IMR-90 (cell line): ENCODE measurements around the gene A4GALT. TPM values are rescaled to one million over a fixed set of nuclear protein-coding genes. Genes with fewer than 3 reads are reported as not detected.

Experiments used
- ATAC-seq: fragments of 200-7000 bp; cut with Tn5 transposase; 2 replicates; pipeline ENCODE4 v1.9.1; 2020; ENCODE audit warnings: low read depth, mild to moderate bottlenecking, moderate library complexity
- BruUV-seq: library from RNA; stranded (reverse); fragments of 400-500 nt; replicated peaks from 2 replicates; lab custom pipeline; 2021; lab: Mats Ljungman, UMichigan
- CTCF ChIA-PET: fragments of 300-600 bp; formaldehyde crosslinking; extraction: SDS; loops from one replicate; lab custom pipeline; 2021; ENCODE audit warnings: antibody characterized with exemption; lab: Yijun Ruan, JAX
- POLR2A ChIA-PET: fragments of 300-600 bp; sonication (Branson Sonifier 250); formaldehyde crosslinking; loops from one replicate; lab custom pipeline; 2022; ENCODE audit warnings: antibody characterized with exemption; ENCODE audit not compliant: unreplicated experiment; lab: Charles Lee
- DNase-seq: peaks from one replicate; pipeline ENCODE4 v3.0.0; 2013
- H2AFZ ChIP-seq: replicated peaks from 2 replicates; pipeline ENCODE3; 2013; ENCODE audit warnings: low read length, mild to moderate bottlenecking; ENCODE audit not compliant: poor library complexity
- H2AK5ac ChIP-seq: 2 replicates; pipeline ENCODE4 v1.6.1; 2013; ENCODE audit warnings: low read depth, low read length, inconsistent platforms
- H2AK9ac ChIP-seq: replicated peaks from 2 replicates; pipeline ENCODE3; 2013; ENCODE audit warnings: mild to moderate bottlenecking, low read depth, low read length, moderate library complexity; ENCODE audit not compliant: poor library complexity
- H2BK120ac ChIP-seq: 2 replicates; pipeline ENCODE4 v1.6.1; 2013; ENCODE audit warnings: low read depth, low read length, inconsistent platforms
- H2BK15ac ChIP-seq: 3 replicates; pipeline ENCODE4 v1.6.1; 2013; ENCODE audit warnings: low read depth, low read length, inconsistent platforms
- H2BK20ac ChIP-seq: 2 replicates; pipeline ENCODE4 v1.6.1; 2013; ENCODE audit warnings: low read depth, mild to moderate bottlenecking, inconsistent platforms, low read length, moderate library complexity
- H2BK5ac ChIP-seq: 2 replicates; pipeline ENCODE4 v1.6.1; 2013; ENCODE audit warnings: mild to moderate bottlenecking, low read depth, low read length, inconsistent platforms; ENCODE audit not compliant: poor library complexity, severe bottlenecking
- H3K14ac ChIP-seq: replicated peaks from 2 replicates; pipeline ENCODE4 v1.6.1; 2013; ENCODE audit warnings: low read depth, low read length, inconsistent platforms
- H3K18ac ChIP-seq: 2 replicates; pipeline ENCODE4 v1.6.1; 2013; ENCODE audit warnings: low read depth, low read length, control low read depth
- H3K23ac ChIP-seq: 2 replicates; pipeline ENCODE4 v1.6.1; 2013; ENCODE audit warnings: low read depth, low read length, inconsistent platforms
- H3K27ac ChIP-seq: 2 replicates; pipeline ENCODE4 v1.5.1; 2013; ENCODE audit warnings: mild to moderate bottlenecking, control low read depth, low read length; ENCODE audit not compliant: insufficient read depth
- H3K27me3 ChIP-seq: 2 replicates; pipeline ENCODE4 v1.6.1; 2013; ENCODE audit warnings: low read length; ENCODE audit not compliant: control insufficient read depth, insufficient read depth
- H3K36me3 ChIP-seq: 2 replicates; pipeline ENCODE4 v1.6.1; 2013; ENCODE audit warnings: low read length, mixed read lengths; ENCODE audit not compliant: control insufficient read depth, insufficient read depth
- H3K4ac ChIP-seq: 2 replicates; pipeline ENCODE4 v1.6.1; 2013; ENCODE audit warnings: low read depth, low read length, inconsistent platforms
- H3K4me1 ChIP-seq: 2 replicates; pipeline ENCODE4 v1.6.1; 2013; ENCODE audit warnings: low read length, mixed read lengths; ENCODE audit not compliant: control insufficient read depth, insufficient read depth
- H3K4me2 ChIP-seq: 2 replicates; pipeline ENCODE4 v1.6.1; 2013; ENCODE audit warnings: low read depth, mild to moderate bottlenecking, control low read depth, low read length, moderate library complexity
- H3K4me3 ChIP-seq: 2 replicates; pipeline ENCODE4 v1.5.1; 2013; ENCODE audit warnings: low read depth, mild to moderate bottlenecking, control low read depth, low read length, moderate library complexity; ENCODE audit not compliant: insufficient read depth
- H3K56ac ChIP-seq: 2 replicates; pipeline ENCODE4 v1.6.1; 2013; ENCODE audit warnings: low read length, inconsistent platforms; ENCODE audit not compliant: insufficient read depth; ENCODE audit errors: extremely low read depth
- H3K79me1 ChIP-seq, 2 experiments: 2 replicates each; pipeline ENCODE4 v1.6.1; 2013; ENCODE audit warnings: low read length in 2 of 2, inconsistent platforms in 1 of 2, low read depth in 1 of 2
- H3K9ac ChIP-seq: 2 replicates; pipeline ENCODE4 v1.6.1; 2013; ENCODE audit warnings: low read depth, low read length, control low read depth
- H3K9me1 ChIP-seq: 2 replicates; pipeline ENCODE4 v1.6.1; 2013; ENCODE audit warnings: low read length, inconsistent platforms; ENCODE audit not compliant: insufficient read depth
- H3K9me3 ChIP-seq: 2 replicates; pipeline ENCODE4 v1.6.1; 2013; ENCODE audit warnings: low read length; ENCODE audit not compliant: control insufficient read depth, insufficient read depth
- H4K20me1 ChIP-seq: 2 replicates; pipeline ENCODE4 v1.6.1; 2013; ENCODE audit warnings: low read length, inconsistent platforms; ENCODE audit not compliant: insufficient read depth
- H4K5ac ChIP-seq: 2 replicates; pipeline ENCODE4 v1.6.1; 2013; ENCODE audit warnings: mild to moderate bottlenecking, low read depth, low read length, control low read depth
- H4K8ac ChIP-seq, 2 experiments: 2 replicates each; pipeline ENCODE4 v1.6.1; 2013; ENCODE audit warnings: low read depth in 2 of 2, low read length in 2 of 2, control low read depth in 1 of 2, inconsistent platforms in 1 of 2
- H4K91ac ChIP-seq: 2 replicates; pipeline ENCODE4 v1.6.1; 2013; ENCODE audit warnings: low read depth, low read length, inconsistent platforms; ENCODE audit not compliant: insufficient read depth
- BHLHE40 ChIP-seq: fragments of 150-350 bp; IDR thresholded peaks from 2 replicates; pipeline ENCODE4 v1.6.1; 2016; ENCODE audit warnings: mild to moderate bottlenecking, low read depth, low read length
- CEBPB ChIP-seq: IDR thresholded peaks from 2 replicates; pipeline ENCODE4 v1.6.1; 2012; ENCODE audit warnings: low read depth, low read length, improper control_type of control experiment
- CHD1 ChIP-seq: IDR thresholded peaks from 2 replicates; pipeline ENCODE4 v1.6.1; 2012; ENCODE audit warnings: low read depth, low read length, improper control_type of control experiment
- ELK1 ChIP-seq: fragments of 150-350 bp; IDR thresholded peaks from 2 replicates; pipeline ENCODE4 v1.6.1; 2016; ENCODE audit warnings: low read depth, mild to moderate bottlenecking, low read length, moderate library complexity, borderline replicate concordance
- FOS ChIP-seq: fragments of 150-350 bp; IDR thresholded peaks from 2 replicates; pipeline ENCODE4 v1.6.1; 2016; ENCODE audit warnings: low read depth, low read length
- MAFK ChIP-seq: IDR thresholded peaks from 2 replicates; pipeline ENCODE4 v1.6.1; 2012; ENCODE audit warnings: low read depth, low read length, improper control_type of control experiment
- MAZ ChIP-seq: IDR thresholded peaks from 2 replicates; pipeline ENCODE4 v1.6.1; 2012; ENCODE audit warnings: low read depth, mild to moderate bottlenecking, low read length, improper control_type of control experiment, moderate library complexity, borderline replicate concordance
- MXI1 ChIP-seq: IDR thresholded peaks from 2 replicates; pipeline ENCODE4 v1.6.1; 2012; ENCODE audit warnings: low read depth, mild to moderate bottlenecking, low read length, moderate library complexity, borderline replicate concordance
- NFE2L2 ChIP-seq: fragments of 150-350 bp; IDR thresholded peaks from 2 replicates; pipeline ENCODE4 v1.6.1; 2016; ENCODE audit warnings: low read depth, mild to moderate bottlenecking, low read length
- POLR2A ChIP-seq: IDR thresholded peaks from 2 replicates; pipeline ENCODE4 v1.6.1; 2012; ENCODE audit warnings: mild to moderate bottlenecking, low read depth, low read length
- RAD21 ChIP-seq: IDR thresholded peaks from 2 replicates; pipeline ENCODE4 v1.6.1; 2012; ENCODE audit warnings: low read length, improper control_type of control experiment
- RFX5 ChIP-seq: IDR thresholded peaks from 2 replicates; pipeline ENCODE4 v1.8.0; 2012; ENCODE audit warnings: low read depth, mild to moderate bottlenecking, low read length, moderate library complexity
- SMC3 ChIP-seq: fragments of 150-350 bp; IDR thresholded peaks from 2 replicates; pipeline ENCODE4 v1.6.1; 2016; ENCODE audit warnings: low read depth, mild to moderate bottlenecking, antibody characterized with exemption, low read length, moderate library complexity
- WGBS, 2 experiments: methylation state at CpG; one replicate each; pipeline versions ENCODE4 v1.1.5 to v1.1.7; 2013; ENCODE audit warnings: missing lambda C conversion rate in 2 of 2; ENCODE audit not compliant: insufficient read length in 1 of 2; ENCODE audit errors: extremely low coverage in 2 of 2; 5-methylcytosine and 5-hydroxymethylcytosine counted together
- dilution Hi-C: fragments of 300-500 bp; cut with HindIII; formaldehyde crosslinking; loops from one replicate; pipeline ENCODE4 v1.14.3; 2018; ENCODE audit warnings: low sequenced_read_pairs; ENCODE audit not compliant: unreplicated experiment
- in situ Hi-C: fragments of 300-500 bp; cut with MboI; formaldehyde crosslinking; loops from 3 replicates; pipeline ENCODE4 v1.14.3; 2019; ENCODE audit warnings: low sequenced_read_pairs, inconsistent platforms, mixed read lengths
- intact Hi-C: fragments of 100-400 bp; cut with micrococcal nuclease; formaldehyde crosslinking; loops from 2 replicates; pipeline ENCODE4 v1.10.0; 2022
- polyA plus RNA-seq, 3 experiments: library from polyadenylated mRNA; depleted of rRNA; stranded (reverse); fragments of >200 nt; gene quantifications; 2 replicates each; pipeline ENCODE4 v1.2.3, GENCODE V29; 2012; ENCODE audit warnings: low replicate concordance in 1 of 3
- total RNA-seq: library from RNA; depleted of rRNA; stranded (reverse); fragments of >200 nt; gene quantifications from 2 replicates; pipeline ENCODE4 v1.2.3, GENCODE V29; 2012
- TF ChIP-seq, protein P1 (sequence below): fragments of 150-350 bp; IDR thresholded peaks from 2 replicates; pipeline ENCODE4 v1.6.1; 2017; ENCODE audit warnings: mild to moderate bottlenecking, antibody characterized with exemption, low read length, low read depth
- TF ChIP-seq, protein P2 (sequence below): conservative IDR thresholded peaks from 2 replicates; pipeline ENCODE4 v1.5.1; 2012; ENCODE audit warnings: mild to moderate bottlenecking, low read depth, low read length, improper control_type of control experiment

A4GALT gene
- total and polyA plus RNA-seq, 2 of the 4 experiments (the other 2 are of a cell fraction) = 1.6 to 6.1 TPM

DNA sequence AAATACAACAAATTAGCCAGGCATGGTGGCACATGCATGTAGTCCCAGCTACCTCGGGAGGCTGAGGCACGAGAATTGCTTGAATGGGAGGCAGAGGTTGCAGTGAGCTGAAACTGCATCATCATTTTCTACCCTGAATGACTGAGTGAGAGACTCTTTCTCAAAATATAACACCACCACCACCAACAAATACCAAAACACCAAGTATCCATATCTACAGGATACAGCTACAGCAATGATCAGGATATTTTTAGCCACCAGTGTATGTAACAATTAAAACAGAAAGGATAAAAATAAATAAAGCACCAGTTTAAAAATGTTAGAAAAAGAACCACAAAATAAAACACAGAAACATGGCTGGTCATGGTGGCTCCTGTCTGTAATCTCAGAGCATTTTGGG lies 13.2 kb downstream of the A4GALT start:
- Histone ChIP-seq H3K4me1 (no peaks in the 10 kb centered on the region), H2AFZ (no peak overlapping the region), H3K4me3 (no peak overlapping the region), H3K18ac (no peak overlapping the region), H2AK5ac (no peak overlapping the region), H4K20me1 (peaks cover 13% of the 10 kb centered on the region), H4K5ac (no peak overlapping the region), H3K4me2 (no peak overlapping the region), H2BK5ac (no peak overlapping the region), H3K14ac (no peak overlapping the region), H3K27me3 (no peaks in the 10 kb centered on the region), H2BK15ac (no peak overlapping the region), H3K23ac (no peak overlapping the region), H3K56ac (no peak overlapping the region), H3K9ac (no peak overlapping the region), H2AK9ac (no peak overlapping the region), H3K9me3 (no peaks in the 10 kb centered on the region; the same call in 1 of the 2 replicates), H3K4ac (no peak overlapping the region), H4K91ac (no peak overlapping the region), H3K36me3 (peaks cover 2% of the 10 kb centered on the region; the same call in 1 of the 2 replicates), H3K9me1 (0 out of 2 replicates have a peak, but pooled peaks cover 4% of the 10 kb centered on the region), H3K27ac (no peak overlapping the region), H3K79me1 (peaks cover 29 to 45% of the 10 kb centered on the region in 2 experiments), H2BK120ac (no peak overlapping the region), H4K8ac (no peak overlapping the region), H2BK20ac (no peak overlapping the region)
- ATAC-seq (no peak), DNase-seq (no peak)
- dilution Hi-C loops = no loop called here
- CTCF ChIA-PET = no interaction called here
- no CpG with 5 or more reads among the region's 2 CpGs for WGBS, 2 experiments
- intact Hi-C loops = no loop called here
- in situ Hi-C loops = no loop called here
- POLR2A ChIA-PET = no interaction called here
- TF ChIP-seq NFE2L2 (no peak), RAD21 (no peak), POLR2A (no peak), MXI1 (no peak), FOS (no peak), MAZ (no peak), ELK1 (no peak), RFX5 (no peak), MAFK (no peak), SMC3 (no peak), BHLHE40 (no peak), CEBPB (no peak), CHD1 (no peak)
- TF ChIP-seq, protein P1, sequence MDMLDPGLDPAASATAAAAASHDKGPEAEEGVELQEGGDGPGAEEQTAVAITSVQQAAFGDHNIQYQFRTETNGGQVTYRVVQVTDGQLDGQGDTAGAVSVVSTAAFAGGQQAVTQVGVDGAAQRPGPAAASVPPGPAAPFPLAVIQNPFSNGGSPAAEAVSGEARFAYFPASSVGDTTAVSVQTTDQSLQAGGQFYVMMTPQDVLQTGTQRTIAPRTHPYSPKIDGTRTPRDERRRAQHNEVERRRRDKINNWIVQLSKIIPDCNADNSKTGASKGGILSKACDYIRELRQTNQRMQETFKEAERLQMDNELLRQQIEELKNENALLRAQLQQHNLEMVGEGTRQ = no peak
- TF ChIP-seq, protein P2, sequence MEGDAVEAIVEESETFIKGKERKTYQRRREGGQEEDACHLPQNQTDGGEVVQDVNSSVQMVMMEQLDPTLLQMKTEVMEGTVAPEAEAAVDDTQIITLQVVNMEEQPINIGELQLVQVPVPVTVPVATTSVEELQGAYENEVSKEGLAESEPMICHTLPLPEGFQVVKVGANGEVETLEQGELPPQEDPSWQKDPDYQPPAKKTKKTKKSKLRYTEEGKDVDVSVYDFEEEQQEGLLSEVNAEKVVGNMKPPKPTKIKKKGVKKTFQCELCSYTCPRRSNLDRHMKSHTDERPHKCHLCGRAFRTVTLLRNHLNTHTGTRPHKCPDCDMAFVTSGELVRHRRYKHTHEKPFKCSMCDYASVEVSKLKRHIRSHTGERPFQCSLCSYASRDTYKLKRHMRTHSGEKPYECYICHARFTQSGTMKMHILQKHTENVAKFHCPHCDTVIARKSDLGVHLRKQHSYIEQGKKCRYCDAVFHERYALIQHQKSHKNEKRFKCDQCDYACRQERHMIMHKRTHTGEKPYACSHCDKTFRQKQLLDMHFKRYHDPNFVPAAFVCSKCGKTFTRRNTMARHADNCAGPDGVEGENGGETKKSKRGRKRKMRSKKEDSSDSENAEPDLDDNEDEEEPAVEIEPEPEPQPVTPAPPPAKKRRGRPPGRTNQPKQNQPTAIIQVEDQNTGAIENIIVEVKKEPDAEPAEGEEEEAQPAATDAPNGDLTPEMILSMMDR = no peak
- BruUV-seq = no TSS peak
